Brain microvascular endothelial cell (primary cell): ENCODE data around the gene ZFHX3.

Experiments
- DNase-seq: peaks from one replicate; pipeline ENCODE4 v3.0.0-alpha.2; 2020
- H3K27ac ChIP-seq: fragments of 250-450 bp; sonication (Bioruptor Pico); 2 replicates; pipeline ENCODE4 v1.5.1; 2020; ENCODE audit warnings: mild to moderate bottlenecking, moderate library complexity
- H3K27me3 ChIP-seq: fragments of 250-450 bp; sonication (Bioruptor Pico); replicated peaks from 2 replicates; pipeline ENCODE4 v1.5.1; 2020; ENCODE audit warnings: mild to moderate bottlenecking
- H3K36me3 ChIP-seq: fragments of 250-450 bp; sonication (Bioruptor Pico); replicated peaks from 2 replicates; pipeline ENCODE4 v1.5.1; 2020; ENCODE audit warnings: mild to moderate bottlenecking
- H3K4me3 ChIP-seq: 2 replicates; pipeline ENCODE4 v1.5.1; 2011; ENCODE audit warnings: low read depth, mild to moderate bottlenecking, control low read depth, low read length, moderate library complexity
- CTCF ChIP-seq: IDR thresholded peaks from 2 replicates; pipeline ENCODE4 v1.5.1; 2011; ENCODE audit warnings: low read depth, mild to moderate bottlenecking, moderate library complexity, low read length, control low read depth, inconsistent platforms; ENCODE audit errors: missing control alignments
- in situ Hi-C: cut with HindIII; loops from 2 replicates; pipeline ENCODE4 v1.10.0; 2017; ENCODE audit warnings: low sequenced_read_pairs, low pct_ligation_motif_present

The ZFHX3 gene

DNA sequence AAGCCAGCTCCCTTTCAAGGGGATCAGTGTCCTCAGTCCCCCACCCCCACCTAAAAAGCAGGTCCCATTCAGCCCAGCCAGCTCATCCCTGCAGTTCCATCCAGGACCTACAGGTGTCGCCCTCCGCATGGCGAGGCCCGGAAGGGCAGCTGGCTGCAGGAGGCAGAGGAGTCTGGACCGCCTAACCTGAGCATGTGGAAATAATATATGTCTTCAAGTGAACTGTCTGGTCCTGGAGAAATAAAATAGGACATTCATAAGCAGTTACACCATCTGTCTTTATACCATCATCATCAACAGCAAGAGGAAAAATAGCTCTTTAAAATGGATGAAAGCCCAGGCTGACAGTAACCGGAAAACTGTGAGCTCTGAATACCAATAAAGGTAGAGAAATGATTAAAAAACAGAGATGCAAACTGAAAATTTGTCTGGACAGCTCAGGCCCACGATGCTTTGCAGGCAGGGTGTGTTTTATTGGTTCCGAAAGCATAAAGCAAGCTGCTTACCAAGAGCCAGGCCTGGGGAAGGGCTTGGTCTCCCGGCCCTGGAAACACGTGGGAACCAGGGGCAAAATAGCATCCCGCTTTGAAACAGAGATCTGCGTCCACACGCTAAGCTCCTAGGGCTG, 215.2 kb downstream of the ZFHX3 start:
- in situ Hi-C loops, result loop anchor here (25.0 kb wide), 1 partner anchor 380 kb away; no protein-coding TSS in a partner anchor
- Histone ChIP-seq H3K27me3 (no peaks in the 10 kb centered on the region), H3K4me3 (no peak overlapping the region), H3K27ac (no peak overlapping the region), H3K36me3 (peaks cover 7% of the 10 kb centered on the region)
- DNase-seq, result peak; percentile 62
- peak; percentile 100 for TF ChIP-seq CTCF

DNA sequence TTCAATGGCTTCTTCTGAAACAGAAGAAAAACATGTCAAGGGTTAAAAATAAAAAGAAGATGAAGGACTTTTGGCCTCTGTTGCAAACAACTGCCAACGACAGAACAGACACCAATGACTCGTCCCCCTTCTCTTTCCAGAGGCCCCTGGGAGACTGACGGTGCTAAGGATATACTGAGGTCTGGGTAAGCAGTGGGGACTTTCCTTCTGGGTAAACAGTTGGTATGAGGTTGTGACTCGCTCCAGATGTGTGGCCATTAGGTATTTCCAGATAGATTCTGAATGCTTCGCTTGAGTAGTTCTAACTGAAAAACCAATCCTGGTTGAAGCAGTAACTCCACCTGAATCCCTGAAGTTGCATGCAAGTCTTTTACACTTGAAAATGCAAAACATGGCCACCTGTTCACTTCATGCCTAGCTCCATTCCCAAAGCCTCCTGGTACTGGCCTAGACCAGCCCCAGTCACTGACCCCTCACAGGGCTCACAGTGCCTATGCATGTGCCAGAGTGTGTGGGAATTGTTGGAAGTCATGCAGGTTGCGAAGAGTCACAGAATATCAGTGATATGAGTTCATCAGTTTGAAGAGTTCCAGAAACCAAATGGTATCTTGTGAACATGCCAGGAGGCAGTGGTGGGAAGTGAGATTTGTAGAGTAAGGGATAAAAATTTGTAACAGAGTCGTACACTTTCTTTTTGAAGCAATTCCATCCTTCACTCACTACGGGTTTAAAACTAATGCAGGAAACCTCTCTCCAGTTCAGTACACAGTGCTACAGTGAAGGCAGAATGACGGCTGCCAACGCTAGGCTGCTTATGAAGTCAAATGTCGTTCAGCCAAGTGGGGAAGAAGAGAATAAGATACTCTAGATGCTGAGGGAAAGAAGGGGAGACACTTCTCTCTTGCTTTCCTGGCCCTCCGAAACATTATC, 217.8 kb downstream of the ZFHX3 start:
- DNase-seq, result no peak

GRCh38 chr16:72827866-72828265, 220.1 kb downstream of the ZFHX3 start:
- peaks cover 13% of the 10 kb centered on the region for H3K36me3 ChIP-seq
- in situ Hi-C loops, result loop anchor here (25.0 kb wide), 1 partner anchor 384 kb away; no protein-coding TSS in a partner anchor
- no peak for DNase-seq
- no peak overlapping the region for H3K27ac ChIP-seq
- no peak overlapping the region for H3K4me3 ChIP-seq
- no peak for TF ChIP-seq CTCF
- no peaks in the 10 kb centered on the region for H3K27me3 ChIP-seq

More for the DNA sequence above, 217.8 kb downstream of the ZFHX3 start:
- no peak overlapping the region for H3K4me3 ChIP-seq
- H3K36me3 ChIP-seq, result peaks cover 13% of the 10 kb centered on the region
- in situ Hi-C loops, result loop anchor here (25.0 kb wide), 1 partner anchor 382 kb away; no protein-coding TSS in a partner anchor
- H3K27ac ChIP-seq, result no peak overlapping the region
- no peaks in the 10 kb centered on the region for H3K27me3 ChIP-seq
- TF ChIP-seq CTCF, result no peak

DNA sequence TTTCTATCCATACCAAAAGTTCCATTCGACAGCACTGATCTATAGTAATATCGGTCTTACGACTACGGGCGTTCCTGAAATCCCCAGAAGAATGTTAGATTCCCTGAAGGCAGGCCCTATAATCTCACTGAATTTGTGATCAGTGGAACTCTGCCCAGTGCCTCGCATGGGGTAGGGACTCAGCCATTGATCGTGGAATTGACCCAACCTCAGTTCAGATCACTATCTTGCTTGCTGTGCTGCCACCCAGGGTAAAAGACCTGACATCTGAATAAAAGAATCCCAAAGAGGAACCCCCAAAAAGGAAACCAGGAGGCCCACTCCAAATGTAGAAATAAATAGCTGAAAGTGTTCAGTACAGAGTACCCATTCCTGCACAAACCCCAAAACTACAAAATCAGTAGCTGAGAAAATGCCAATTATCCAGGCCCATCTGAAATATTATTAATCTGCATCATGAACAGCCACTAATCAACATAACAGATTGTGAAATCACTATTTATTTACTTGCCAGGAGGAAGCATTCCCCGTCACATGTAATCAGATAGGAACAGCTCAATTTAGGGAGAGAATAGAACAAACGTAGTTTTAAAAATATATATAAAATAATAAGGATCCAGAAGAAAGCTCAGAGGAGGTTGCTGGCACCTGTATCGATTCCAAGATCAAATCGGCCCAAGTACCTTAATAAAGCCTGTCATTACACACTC, 221.9 kb downstream of the ZFHX3 start:
- DNase-seq, result no peak
- in situ Hi-C loops, result loop anchor here (25.0 kb wide), 1 partner anchor 386 kb away; no protein-coding TSS in a partner anchor
- H3K4me3 ChIP-seq, result no peak overlapping the region
- TF ChIP-seq CTCF, result no peak
- no peaks in the 10 kb centered on the region for H3K27me3 ChIP-seq
- peaks cover 13% of the 10 kb centered on the region for H3K36me3 ChIP-seq
- no peak overlapping the region for H3K27ac ChIP-seq

GRCh38 chr16:72824761-72825160, 223.2 kb downstream of the ZFHX3 start:
- Histone ChIP-seq H3K27me3 (no peaks in the 10 kb centered on the region), H3K36me3 (peaks cover 13% of the 10 kb centered on the region), H3K4me3 (no peak overlapping the region), H3K27ac (no peak overlapping the region)
- DNase-seq, result no peak
- no peak for TF ChIP-seq CTCF
- in situ Hi-C loops, result loop anchor here (25.0 kb wide), 1 partner anchor 388 kb away; no protein-coding TSS in a partner anchor
